Right renal pelvis (tissue), 4 donors: ENCODE measurements around the gene MRC1. TPM values are rescaled to one million over a fixed set of nuclear protein-coding genes. Genes with fewer than 3 reads are reported as not detected.

Source experiments
- DNase-seq, 4 donors: peaks; one replicate each; pipeline ENCODE4 v3.0.0-alpha.2; 2013; ENCODE audit warnings: low read depth in 4 of 4, low spot score in 3 of 4, missing footprints in 1 of 4
- polyA plus RNA-seq, 4 donors: library from polyadenylated mRNA; unstranded; fragments of 120-200 nt; gene quantifications; one replicate each; pipeline ENCODE4 v1.2.1, GENCODE V29; 2013; ENCODE audit not compliant: insufficient read length in 4 of 4

MRC1 gene
- polyA plus RNA-seq, 4 donors: 9.2 to 12.4 (median 11.2) TPM

DNA sequence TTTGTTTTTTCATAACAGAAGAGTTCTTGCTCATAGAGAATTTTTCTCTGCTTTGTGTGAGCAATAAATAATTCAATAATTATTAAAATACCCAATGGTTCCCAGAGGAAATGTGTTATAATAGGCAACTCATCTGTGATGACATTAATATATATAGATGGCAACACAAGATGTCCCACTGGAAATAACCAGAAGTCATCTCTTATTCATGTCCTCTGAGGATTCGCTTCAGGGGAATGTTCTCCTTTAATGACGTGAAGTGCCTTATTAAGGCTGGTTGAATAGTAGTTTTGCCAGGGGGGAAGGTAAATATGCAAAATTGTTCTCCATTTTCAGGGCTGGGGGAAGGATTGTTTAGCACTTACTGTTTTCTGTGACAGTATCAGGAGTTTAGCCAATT lies 145.7 kb downstream of the MRC1 start:
- no peak for DNase-seq

- no peak for DNase-seq
Observed at GRCh38 chr10:17958049-17958448, 148.9 kb downstream of the MRC1 start.

- DNase-seq: no peak
Observed at GRCh38 chr10:17959870-17960269, 150.7 kb downstream of the MRC1 start.

Other genes starting within 250 kb of the MRC1 start
- 10 to 100 TPM; 13.5 to 16.8 (median 14.7) TPM for gene HACD1, start 192.0 kb upstream of the MRC1 start, polyA plus RNA-seq
- gene STAM, start 165.2 kb upstream of the MRC1 start, polyA plus RNA-seq: 10 to 100 TPM; 28.2 to 36.7 (median 34.4) TPM
- under 1 TPM; 0.14 to 0.31 (median 0.28) TPM for gene TMEM236, start 57.1 kb upstream of the MRC1 start, polyA plus RNA-seq
- gene SLC39A12, start 142.6 kb downstream of the MRC1 start, polyA plus RNA-seq: not detected